NB4 (cell line): Measurements from ENCODE around the gene MYL4.

Experiments
- DNase-seq: peaks from one replicate; pipeline ENCODE4 v3.0.0; 2010; ENCODE audit warnings: low read depth
- H3K4me3 ChIP-seq: one replicate; pipeline ENCODE4 v1.5.1; 2011; ENCODE audit warnings: mild to moderate bottlenecking, low read depth, low read length, moderate library complexity
- CTCF ChIP-seq: IDR thresholded peaks from one replicate; pipeline ENCODE4 v1.5.1; 2012; ENCODE audit warnings: low read depth, low read length
- MYC ChIP-seq: IDR thresholded peaks from 2 replicates; pipeline ENCODE4 v1.6.1; 2011; ENCODE audit warnings: low read depth, low read length
- POLR2A ChIP-seq: IDR thresholded peaks from 2 replicates; pipeline ENCODE4 v1.6.1; 2011; ENCODE audit warnings: mild to moderate bottlenecking; ENCODE audit not compliant: insufficient read length; ENCODE audit errors: extremely low read depth
- TF ChIP-seq, protein P1 (sequence below): IDR thresholded peaks from 2 replicates; pipeline ENCODE4 v1.6.1; 2011; ENCODE audit warnings: low read depth, low read length

Gene MYL4

DNA sequence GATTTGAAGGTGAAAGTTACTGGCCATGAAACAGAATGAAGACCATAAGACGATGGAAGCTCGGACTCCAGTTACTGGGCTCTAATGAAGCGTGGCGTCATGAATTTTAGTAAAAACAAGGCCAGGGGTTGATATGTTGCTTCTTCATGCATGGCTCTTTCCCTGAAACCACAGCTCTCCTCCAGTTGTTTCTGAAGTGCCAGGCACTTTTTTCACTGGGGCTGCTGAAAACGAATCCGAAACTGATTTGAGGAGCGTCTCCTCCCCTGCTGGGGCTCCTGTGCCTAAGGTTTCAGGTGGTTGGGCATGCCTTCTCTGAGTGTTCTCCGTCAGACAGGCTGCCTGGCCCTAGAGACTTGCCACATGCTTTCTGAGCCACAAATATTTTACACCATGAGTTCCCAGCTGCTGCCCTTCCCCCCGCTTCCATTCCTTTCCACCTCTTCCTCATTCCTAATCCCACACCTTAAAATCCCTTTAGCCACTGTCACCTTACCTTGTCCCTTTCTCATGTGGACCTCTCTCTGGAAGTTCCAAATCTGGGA, 3.7 kb upstream of the MYL4 start:
- no peak for TF ChIP-seq POLR2A
- TF ChIP-seq, protein P1, sequence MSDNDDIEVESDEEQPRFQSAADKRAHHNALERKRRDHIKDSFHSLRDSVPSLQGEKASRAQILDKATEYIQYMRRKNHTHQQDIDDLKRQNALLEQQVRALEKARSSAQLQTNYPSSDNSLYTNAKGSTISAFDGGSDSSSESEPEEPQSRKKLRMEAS = no peak
- TF ChIP-seq CTCF = no peak
- TF ChIP-seq MYC = no peak
- DNase-seq = no peak
- no peak overlapping the region for H3K4me3 ChIP-seq

- DNase-seq = no peak
- no peak overlapping the region for H3K4me3 ChIP-seq
- no peak for TF ChIP-seq MYC
- no peak for TF ChIP-seq POLR2A
- TF ChIP-seq, protein P1 = no peak
- TF ChIP-seq CTCF = no peak
Measured at GRCh38 chr17:47207143-47208067, 1.7 kb upstream of the MYL4 start.

GRCh38 chr17:47209499-47209898, 351 bp downstream of the MYL4 start:
- DNase-seq = no peak
- TF ChIP-seq MYC = no peak
- TF ChIP-seq, protein P1 = no peak
- no peak for TF ChIP-seq POLR2A
- no peak for TF ChIP-seq CTCF
- no peak overlapping the region for H3K4me3 ChIP-seq

DNA sequence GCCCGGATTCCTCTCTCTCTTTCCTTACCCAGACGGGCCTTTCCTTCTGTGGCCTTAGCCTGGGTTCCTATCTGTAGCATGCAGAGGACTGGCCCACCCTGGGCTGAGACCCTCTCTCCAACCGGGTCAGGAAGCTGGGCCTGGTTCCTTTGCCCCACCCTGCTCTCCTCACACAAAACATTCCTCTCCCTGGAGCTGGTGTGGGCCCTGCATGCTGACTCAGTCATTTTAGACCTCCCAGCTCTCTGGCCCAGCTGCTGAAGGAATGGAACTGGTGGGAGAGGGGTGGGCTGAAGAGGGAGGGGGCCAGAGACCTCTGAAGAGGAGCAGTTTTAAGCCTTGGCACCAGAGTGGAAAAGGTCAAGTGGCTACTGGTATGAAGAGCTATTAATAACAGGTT, 957 bp downstream of the MYL4 start:
- no peak overlapping the region for H3K4me3 ChIP-seq
- TF ChIP-seq POLR2A (no peak), MYC (no peak), CTCF (no peak)
- TF ChIP-seq, protein P1 = no peak
- DNase-seq = no peak

DNA sequence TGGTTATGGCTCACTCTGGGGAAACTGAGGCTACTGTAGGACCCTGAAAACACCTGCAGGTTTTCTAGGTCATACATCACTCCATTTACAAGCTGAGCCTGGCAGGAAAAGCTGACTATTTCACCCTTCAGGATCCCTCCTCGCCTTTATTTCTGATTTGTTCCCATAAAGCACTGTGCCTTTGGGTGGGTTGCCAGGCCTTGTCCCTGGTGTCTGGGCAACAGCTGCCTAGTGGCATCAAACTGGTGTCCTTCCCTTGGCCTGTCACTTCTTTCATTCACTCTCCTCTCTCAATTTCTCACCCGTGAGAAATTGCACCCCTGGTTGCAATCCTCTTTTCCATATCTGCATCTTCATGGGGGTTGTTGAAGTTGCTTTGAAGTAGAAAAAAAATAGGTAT, 1.6 kb downstream of the MYL4 start:
- no peak for DNase-seq

More for the DNA sequence above, 1.6 kb downstream of the MYL4 start:
- H3K4me3 ChIP-seq = no peak overlapping the region
- TF ChIP-seq POLR2A (no peak), CTCF (no peak), MYC (no peak)
- TF ChIP-seq, protein P1 = no peak
